H1 (cell line): ENCODE measurements around the gene B3GAT1. TPM values are rescaled to one million over a fixed set of nuclear protein-coding genes. Genes with fewer than 3 reads are reported as not detected.

ENCODE experiments used
- CTCF ChIA-PET: fragments of 300-600 bp; sonication (Branson Sonifier 250); formaldehyde crosslinking; loops from one replicate; lab custom pipeline; 2021; ENCODE audit not compliant: partially characterized antibody; lab: Charles Lee
- POLR2A ChIA-PET: fragments of 300-600 bp; sonication (Branson Sonifier 250); formaldehyde crosslinking; loops from one replicate; lab custom pipeline; 2021; ENCODE audit warnings: inconsistent platforms; ENCODE audit not compliant: partially characterized antibody; lab: Charles Lee
- DNase-seq, 2 experiments: peaks; one replicate each; pipeline versions ENCODE4 v3.0.0 to v3.0.0-alpha.2; 2010 to 2022; ENCODE audit warnings: low spot score in 2 of 2, low read depth in 1 of 2, mixed read lengths in 1 of 2
- FAIRE-seq: peaks from 2 replicates; lab custom pipeline; 2011; peaks lifted over from hg19 to GRCh38; lab: Jason Lieb, UNC
- H2AFZ ChIP-seq: 2 replicates; pipeline ENCODE4 v1.8.1; 2012; ENCODE audit warnings: low read length, inconsistent platforms
- H2AK5ac ChIP-seq: 2 replicates; pipeline ENCODE4 v1.6.1; 2013; ENCODE audit warnings: low read depth, low read length
- H2BK120ac ChIP-seq: replicated peaks from 2 replicates; pipeline ENCODE3; 2013; ENCODE audit warnings: low read depth, low read length, inconsistent platforms
- H2BK12ac ChIP-seq: 2 replicates; pipeline ENCODE4 v1.6.1; 2013; ENCODE audit warnings: low read depth, low read length
- H2BK15ac ChIP-seq: 2 replicates; pipeline ENCODE4 v1.6.1; 2013; ENCODE audit warnings: low read length
- H2BK20ac ChIP-seq: 2 replicates; pipeline ENCODE4 v1.6.1; 2013; ENCODE audit warnings: low read length
- H2BK5ac ChIP-seq: 2 replicates; pipeline ENCODE4 v1.6.1; 2013; ENCODE audit warnings: low read depth, low read length
- H3K14ac ChIP-seq: 2 replicates; pipeline ENCODE4 v1.6.1; 2013; ENCODE audit warnings: inconsistent platforms; ENCODE audit not compliant: insufficient read length
- H3K18ac ChIP-seq: 2 replicates; pipeline ENCODE4 v1.6.1; 2013; ENCODE audit warnings: low read length; ENCODE audit errors: extremely low read depth
- H3K23ac ChIP-seq: 2 replicates; pipeline ENCODE4 v1.6.1; 2013; ENCODE audit warnings: inconsistent platforms; ENCODE audit not compliant: insufficient read length
- H3K23me2 ChIP-seq: 2 replicates; pipeline ENCODE4 v1.6.1; 2013; ENCODE audit warnings: low read depth, low read length
- H3K27ac ChIP-seq: 2 replicates; pipeline ENCODE4 v1.6.1; 2011; ENCODE audit warnings: low read depth, low read length, inconsistent platforms
- H3K27me3 ChIP-seq, 4 experiments: replicated peaks in 1 of 4; 1 replicate in 1 of 4; 2 replicates in 3 of 4; pipeline versions ENCODE4 v1.6.1 to v1.8.1; 2011 to 2013; ENCODE audit warnings: low read length in 3 of 4, mild to moderate bottlenecking in 3 of 4, inconsistent platforms in 2 of 4, mixed read lengths in 2 of 4, moderate library complexity in 1 of 4; ENCODE audit not compliant: control insufficient read depth in 3 of 4, insufficient read depth in 3 of 4; ENCODE audit errors: extremely low read depth in 1 of 4
- H3K36me3 ChIP-seq, 4 experiments: 2 replicates each; pipeline versions ENCODE4 v1.6.1 to v1.8.1; 2011 to 2013; ENCODE audit warnings: mild to moderate bottlenecking in 4 of 4, low read length in 3 of 4, moderate library complexity in 2 of 4, control low read depth in 1 of 4, inconsistent platforms in 1 of 4; ENCODE audit not compliant: insufficient read depth in 4 of 4, control insufficient read depth in 2 of 4
- H3K4ac ChIP-seq: replicated peaks from 2 replicates; pipeline ENCODE3; 2013; ENCODE audit warnings: low read length, low read depth, mixed read lengths, inconsistent platforms; ENCODE audit not compliant: insufficient read length
- H3K4me1 ChIP-seq, 4 experiments: replicated peaks in 1 of 4; 1 replicate in 1 of 4; 2 replicates in 3 of 4; pipeline versions ENCODE4 v1.6.1 to v1.8.1; 2011 to 2013; ENCODE audit warnings: low read length in 3 of 4, inconsistent platforms in 2 of 4, mixed read lengths in 1 of 4; ENCODE audit not compliant: insufficient read depth in 4 of 4, control insufficient read depth in 3 of 4
- H3K4me2 ChIP-seq, 2 experiments: 2 replicates each; pipeline versions ENCODE4 v1.6.1 to v1.8.1; 2011 to 2013; ENCODE audit warnings: low read depth in 2 of 2, low read length in 2 of 2, control low read depth in 1 of 2, inconsistent platforms in 1 of 2, mild to moderate bottlenecking in 1 of 2; ENCODE audit not compliant: insufficient read depth in 1 of 2
- H3K4me3 ChIP-seq, 4 experiments: fragments of 200-600, 300-600 bp in 1 of 4; sonication (generic), shearing (Covaris generic), sonication (Bioruptor Twin) in 1 of 4; 2 replicates each; pipeline versions ENCODE4 v1.5.1 to v1.8.1; 2011 to 2016; ENCODE audit warnings: low read length in 4 of 4, low read depth in 3 of 4, control low read depth in 2 of 4, inconsistent platforms in 2 of 4, mild to moderate bottlenecking in 2 of 4, mixed read lengths in 1 of 4, moderate library complexity in 1 of 4; ENCODE audit not compliant: insufficient read depth in 2 of 4; ENCODE audit errors: extremely low read depth in 1 of 4
- H3K56ac ChIP-seq: replicated peaks from 2 replicates; pipeline ENCODE3; 2013; ENCODE audit warnings: low read depth, mild to moderate bottlenecking, mixed read lengths, low read length, inconsistent platforms; ENCODE audit not compliant: insufficient read length
- H3K79me1 ChIP-seq: 2 replicates; pipeline ENCODE4 v1.6.1; 2013; ENCODE audit warnings: low read depth, low read length, control low read depth
- H3K79me2 ChIP-seq, 2 experiments: 2 replicates each; pipeline versions ENCODE4 v1.6.1 to v1.8.1; 2012 to 2013; ENCODE audit warnings: low read length in 2 of 2, mild to moderate bottlenecking in 2 of 2, inconsistent platforms in 1 of 2; ENCODE audit not compliant: insufficient read depth in 2 of 2, control insufficient read depth in 1 of 2
- H3K9ac ChIP-seq, 4 experiments: replicated peaks in 1 of 4; 1 replicate in 1 of 4; 2 replicates in 3 of 4; pipeline versions ENCODE4 v1.6.1 to v1.8.1; 2011 to 2013; ENCODE audit warnings: low read depth in 3 of 4, low read length in 3 of 4, control low read depth in 2 of 4, mild to moderate bottlenecking in 2 of 4, moderate library complexity in 2 of 4, inconsistent platforms in 1 of 4; ENCODE audit errors: extremely low read depth in 1 of 4
- H3K9me3 ChIP-seq, 2 experiments: 2 replicates each; pipeline versions ENCODE4 v1.6.1 to v1.8.1; 2012 to 2013; ENCODE audit warnings: mild to moderate bottlenecking in 2 of 2, moderate library complexity in 2 of 2, control low read depth in 1 of 2, inconsistent platforms in 1 of 2, low read depth in 1 of 2, low read length in 1 of 2, mixed read lengths in 1 of 2; ENCODE audit not compliant: insufficient read depth in 2 of 2
- H4K20me1 ChIP-seq, 2 experiments: replicated peaks in 1 of 2; 2 replicates each; pipeline versions ENCODE3 to v1.8.1; 2011 to 2013; ENCODE audit warnings: inconsistent platforms in 2 of 2, low read length in 2 of 2, mild to moderate bottlenecking in 1 of 2; ENCODE audit not compliant: insufficient read depth in 2 of 2, control insufficient read depth in 1 of 2
- H4K5ac ChIP-seq: 2 replicates; pipeline ENCODE4 v1.6.1; 2013; ENCODE audit warnings: low read length, low read depth, mixed read lengths, inconsistent platforms; ENCODE audit not compliant: insufficient read length
- H4K8ac ChIP-seq: 2 replicates; pipeline ENCODE4 v1.8.0; 2013; ENCODE audit warnings: mild to moderate bottlenecking, moderate library complexity, low read length, inconsistent platforms; ENCODE audit not compliant: insufficient read depth; ENCODE audit errors: extremely low read depth
- H4K91ac ChIP-seq: replicated peaks from 2 replicates; pipeline ENCODE3; 2013; ENCODE audit warnings: low read length, mixed read lengths, inconsistent platforms; ENCODE audit not compliant: insufficient read length
- SP1 ChIP-seq: IDR thresholded peaks from 2 replicates; pipeline ENCODE4 v1.6.1; 2011; ENCODE audit warnings: low read depth, low read length
- WGBS, 2 experiments: shearing (Covaris generic) in 1 of 2; methylation state at CpG; one replicate each; pipeline versions ENCODE4 v1.1.6 to v1.1.7; 2013 to 2015; ENCODE audit warnings: low lambda C conversion rate in 2 of 2, mixed read lengths in 2 of 2, inconsistent platforms in 1 of 2, low coverage in 1 of 2, missing lambda C conversion rate in 1 of 2; ENCODE audit not compliant: insufficient replicate concordance in 2 of 2, insufficient coverage in 1 of 2, insufficient read length in 1 of 2; ENCODE audit errors: extremely low coverage in 1 of 2, missing lambda C conversion rate in 1 of 2; 5-methylcytosine and 5-hydroxymethylcytosine counted together
- polyA plus RNA-seq, 7 experiments: library from polyadenylated mRNA; depleted of rRNA in 3 of 7; stranded (reverse) in 5 of 7; unstranded in 2 of 7; fragments of >200 nt in 5 of 7; fragments of 200-250 nt in 2 of 7; gene quantifications; 1 replicate in 5 of 7; 2 replicates in 1 of 7; 4 replicates in 1 of 7; pipeline versions ENCODE4 v1.2.1 to v1.2.3, GENCODE V29; 2011 to 2013; ENCODE audit warnings: missing spikeins in 2 of 7, mixed read lengths in 2 of 7
- total RNA-seq: library from RNA; stranded (reverse); fragmentation: NEBNext Ultra II Directional; extraction: Animal tissue kit (Norgen Biotek cat#: 25700); gene quantifications from 2 replicates; pipeline ENCODE4 v1.2.1, GENCODE V29; 2021
- TF ChIP-seq, protein P1 (sequence below): IDR thresholded peaks from 2 replicates; pipeline ENCODE4 v1.6.1; 2011; ENCODE audit warnings: low read length, improper control_type of control experiment

B3GAT1 gene
- total and polyA plus RNA-seq, 2 of the 8 experiments (the other 6 are each of a cell fraction or from before 2014, with no cell fraction given): 19.7 to 32.4 TPM

DNA sequence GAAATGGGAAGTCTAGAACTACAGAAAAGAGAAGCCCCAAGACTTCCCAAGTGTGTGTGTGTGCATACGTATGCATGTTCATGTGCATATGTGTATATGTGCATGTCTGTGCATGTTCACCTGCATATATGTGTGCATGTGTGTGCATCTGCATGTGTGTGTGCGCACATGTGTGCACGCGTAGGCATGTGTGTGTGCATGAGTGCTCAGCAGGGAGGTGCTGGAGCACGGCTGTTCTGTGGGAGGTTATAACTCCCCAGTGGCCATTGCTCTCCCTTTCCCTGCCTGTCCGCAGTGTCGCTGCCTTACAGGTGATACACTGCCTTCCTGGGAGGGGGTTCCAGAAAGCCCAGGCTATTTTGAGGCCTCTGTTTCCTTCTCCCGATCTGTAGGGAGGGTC, 29.8 kb downstream of the B3GAT1 start:
- Histone ChIP-seq H3K18ac (no peak overlapping the region), H3K79me2 (no peaks in the 10 kb centered on the region), H2BK15ac (no peak overlapping the region), H3K4ac (no peak overlapping the region), H2BK12ac (no peak overlapping the region), H3K23me2 (no peaks in the 10 kb centered on the region), H2AFZ (no peak overlapping the region), H4K8ac (no peak overlapping the region), H3K9me3 (no peaks in the 10 kb centered on the region), H3K36me3 (peaks cover 0 to 14% (median 6%) of the 10 kb centered on the region in 4 experiments; a peak in 5 of 8 replicates), H3K27me3 (no peaks in the 10 kb centered on the region; a peak in 1 of 7 replicates), H2BK5ac (no peak overlapping the region), H3K23ac (no peak overlapping the region), H3K27ac (no peak overlapping the region), H2BK20ac (no peak overlapping the region), H3K4me3 (no peak overlapping the region), H3K79me1 (no peaks in the 10 kb centered on the region), H3K14ac (no peak overlapping the region), H4K91ac (no peak overlapping the region), H4K20me1 (peaks cover 0 to 11% of the 10 kb centered on the region in 2 experiments), H3K56ac (no peak overlapping the region), H2BK120ac (no peak overlapping the region), H3K9ac (no peak overlapping the region), H3K4me2 (no peak overlapping the region), H3K4me1 (0 out of 7 replicates have a peak, but pooled peaks cover 0 to 3% (median 0%) of the 10 kb centered on the region in 4 experiments), H4K5ac (no peak overlapping the region), H2AK5ac (no peak overlapping the region)
- ChIA-PET POLR2A (no interaction called here), CTCF (no interaction called here)
- FAIRE-seq (no peak), DNase-seq (no peak)
- 96% methylated on average over 7 of the region's 8 CpGs; no CpG with 5 or more reads in 1 of the 2 experiments for WGBS, 2 experiments
- TF ChIP-seq, protein P1, sequence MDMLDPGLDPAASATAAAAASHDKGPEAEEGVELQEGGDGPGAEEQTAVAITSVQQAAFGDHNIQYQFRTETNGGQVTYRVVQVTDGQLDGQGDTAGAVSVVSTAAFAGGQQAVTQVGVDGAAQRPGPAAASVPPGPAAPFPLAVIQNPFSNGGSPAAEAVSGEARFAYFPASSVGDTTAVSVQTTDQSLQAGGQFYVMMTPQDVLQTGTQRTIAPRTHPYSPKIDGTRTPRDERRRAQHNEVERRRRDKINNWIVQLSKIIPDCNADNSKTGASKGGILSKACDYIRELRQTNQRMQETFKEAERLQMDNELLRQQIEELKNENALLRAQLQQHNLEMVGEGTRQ: no peak
- no peak for TF ChIP-seq SP1
